CD4-positive, alpha-beta T cell (primary cell): ENCODE results near the gene NOS1AP. TPM values are rescaled to one million over a fixed set of nuclear protein-coding genes. Genes with fewer than 3 reads are reported as not detected.

ENCODE experiments used
- ATAC-seq: fragments of 200-7000 bp; cut with Tn5 transposase; one replicate; pipeline ENCODE4 v1.10.0; 2022; ENCODE audit warnings: mild to moderate bottlenecking; ENCODE audit not compliant: poor library complexity
- CTCF ChIA-PET: fragments of 350-600 bp; sonication (Branson Sonifier 250); formaldehyde crosslinking; loops from one replicate; lab custom pipeline; 2021; ENCODE audit warnings: antibody characterized with exemption, inconsistent platforms; lab: Charles Lee
- POLR2A ChIA-PET: fragments of 350-600 bp; sonication (Branson Sonifier 250); formaldehyde crosslinking; loops from one replicate; lab custom pipeline; 2021; ENCODE audit warnings: antibody characterized with exemption, inconsistent platforms; lab: Charles Lee
- DNase-seq, 14 experiments: peaks; one replicate each; pipeline ENCODE4 v3.0.0-alpha.2; 2013 to 2020; ENCODE audit warnings: mixed read lengths in 2 of 14
- H3K27ac ChIP-seq, 2 donors: one replicate each; pipeline versions ENCODE4 v1.5.1 to v1.7.0; 2013; ENCODE audit warnings: low read length in 2 of 2, low read depth in 1 of 2, mild to moderate bottlenecking in 1 of 2
- H3K27me3 ChIP-seq, 2 experiments: 1 replicate in 1 of 2; 2 replicates in 1 of 2; pipeline versions ENCODE4 v1.6.1 to v1.7.0; 2013; ENCODE audit warnings: low read length in 2 of 2, control low read depth in 1 of 2, mild to moderate bottlenecking in 1 of 2, moderate library complexity in 1 of 2; ENCODE audit not compliant: insufficient read depth in 2 of 2, control insufficient read depth in 1 of 2
- H3K36me3 ChIP-seq: one replicate; pipeline ENCODE4 v1.6.1; 2013; ENCODE audit warnings: low read length, control low read depth; ENCODE audit not compliant: insufficient read depth
- H3K4me1 ChIP-seq: one replicate; pipeline ENCODE4 v1.6.1; 2013; ENCODE audit warnings: low read length, control low read depth; ENCODE audit not compliant: insufficient read depth
- H3K4me3 ChIP-seq: one replicate; pipeline ENCODE4 v1.5.1; 2013; ENCODE audit warnings: mild to moderate bottlenecking, low read length, moderate library complexity
- H3K9me3 ChIP-seq, 2 experiments: 1 replicate in 1 of 2; 2 replicates in 1 of 2; pipeline versions ENCODE4 v1.6.1 to v1.7.0; 2013; ENCODE audit warnings: low read length in 2 of 2, mild to moderate bottlenecking in 2 of 2, control low read depth in 1 of 2, moderate library complexity in 1 of 2; ENCODE audit not compliant: control insufficient read depth in 1 of 2, insufficient read depth in 1 of 2
- H3K27ac Mint-ChIP-seq: one replicate; pipeline ENCODE4 v1.8.0; 2020; ENCODE audit warnings: mixed read lengths
- H3K27me3 Mint-ChIP-seq: one replicate; pipeline ENCODE4 v1.8.0; 2021; ENCODE audit warnings: mixed read lengths
- H3K36me3 Mint-ChIP-seq: one replicate; pipeline ENCODE4 v1.8.0; 2021; ENCODE audit warnings: low read depth, mixed read lengths
- H3K4me1 Mint-ChIP-seq: one replicate; pipeline ENCODE4 v1.8.0; 2021; ENCODE audit warnings: low read depth, mixed read lengths
- H3K4me3 Mint-ChIP-seq: one replicate; pipeline ENCODE4 v1.8.0; 2020; ENCODE audit warnings: mild to moderate bottlenecking, mixed read lengths
- H3K9me3 Mint-ChIP-seq: one replicate; pipeline ENCODE4 v1.8.0; 2020; ENCODE audit warnings: mixed read lengths
- CTCF ChIP-seq: fragments of 200-600 bp; IDR thresholded peaks from one replicate; pipeline ENCODE4 v1.8.0; 2022; ENCODE audit warnings: antibody characterized with exemption, mild to moderate bottlenecking
- intact Hi-C, 2 experiments: fragments of 100-400 bp; cut with DNase I in 1 of 2; cut with micrococcal nuclease in 1 of 2; formaldehyde crosslinking; loops; one replicate each; pipeline versions ENCODE4 v1.15.1 to v1.9.0; 2023 to 2025; cut with DNase I, micrococcal nuclease
- total RNA-seq, 174 experiments: library from RNA in 2 of 174; stranded (reverse) in 2 of 174; gene quantifications; one replicate each; pipeline ENCODE4 v1.2.3 and lab custom pipeline; 2021 to 2026

Gene NOS1AP
- total RNA-seq, 2 experiments from 2014 or later, result not detected

GRCh38 chr1:162187687-162188276 lies 118.3 kb downstream of the NOS1AP start:
- H3K36me3 Mint-ChIP-seq, result no peaks in the 10 kb centered on the region
- CTCF ChIA-PET, result no interaction called here
- H3K4me3 Mint-ChIP-seq, result no peak overlapping the region
- Histone ChIP-seq H3K27ac (no peak overlapping the region), H3K27me3 (no peaks in the 10 kb centered on the region), H3K9me3 (no peaks in the 10 kb centered on the region), H3K4me3 (no peak overlapping the region), H3K36me3 (no peaks in the 10 kb centered on the region), H3K4me1 (no peaks in the 10 kb centered on the region)
- intact Hi-C loops, result no loop called here
- no peaks in the 10 kb centered on the region for H3K9me3 Mint-ChIP-seq
- TF ChIP-seq CTCF, result no peak
- no peaks in the 10 kb centered on the region for H3K27me3 Mint-ChIP-seq
- no peak overlapping the region for H3K27ac Mint-ChIP-seq
- H3K4me1 Mint-ChIP-seq, result no peaks in the 10 kb centered on the region
- POLR2A ChIA-PET, result no interaction called here
- no peak for DNase-seq
- no peak for ATAC-seq

GRCh38 chr1:162189345-162189744 lies 119.9 kb downstream of the NOS1AP start:
- DNase-seq (no peak), ATAC-seq (no peak)
- H3K36me3 Mint-ChIP-seq, result no peaks in the 10 kb centered on the region
- ChIA-PET CTCF (no interaction called here), POLR2A (no interaction called here)
- H3K36me3 ChIP-seq, result no peaks in the 10 kb centered on the region
- no peaks in the 10 kb centered on the region for H3K4me1 Mint-ChIP-seq
- H3K27ac Mint-ChIP-seq, result no peak overlapping the region
- no peaks in the 10 kb centered on the region for H3K27me3 Mint-ChIP-seq
- no peak overlapping the region for H3K27ac ChIP-seq
- peaks cover 0 to 5% of the 10 kb centered on the region in 2 experiments for H3K27me3 ChIP-seq
- H3K4me3 Mint-ChIP-seq, result no peak overlapping the region
- no peak overlapping the region for H3K4me3 ChIP-seq
- no peak for TF ChIP-seq CTCF
- intact Hi-C loops, result no loop called here
- H3K9me3 ChIP-seq, result no peaks in the 10 kb centered on the region
- no peaks in the 10 kb centered on the region for H3K9me3 Mint-ChIP-seq
- no peaks in the 10 kb centered on the region for H3K4me1 ChIP-seq

GRCh38 chr1:162191396-162192305 lies 122.2 kb downstream of the NOS1AP start:
- Histone ChIP-seq H3K4me3 (no peak overlapping the region), H3K4me1 (no peaks in the 10 kb centered on the region), H3K36me3 (no peaks in the 10 kb centered on the region), H3K27me3 (peaks cover 3 to 8% of the 10 kb centered on the region in 2 experiments), H3K9me3 (no peaks in the 10 kb centered on the region), H3K27ac (no peak overlapping the region)
- ChIA-PET CTCF (no interaction called here), POLR2A (no interaction called here)
- H3K27me3 Mint-ChIP-seq, result peaks cover 11% of the 10 kb centered on the region
- H3K9me3 Mint-ChIP-seq, result no peaks in the 10 kb centered on the region
- DNase-seq (no peak), ATAC-seq (no peak)
- no peak for TF ChIP-seq CTCF
- no peaks in the 10 kb centered on the region for H3K36me3 Mint-ChIP-seq
- H3K4me1 Mint-ChIP-seq, result no peaks in the 10 kb centered on the region
- H3K4me3 Mint-ChIP-seq, result no peak overlapping the region
- H3K27ac Mint-ChIP-seq, result no peak overlapping the region
- intact Hi-C loops, result no loop called here
